Right renal pelvis (tissue), 4 donors: ENCODE results near the gene CORIN. TPM values are rescaled to one million over a fixed set of nuclear protein-coding genes. Genes with fewer than 3 reads are reported as not detected.

Source experiments
- DNase-seq, 4 donors: peaks; one replicate each; pipeline ENCODE4 v3.0.0-alpha.2; 2013; ENCODE audit warnings: low read depth in 4 of 4, low spot score in 3 of 4, missing footprints in 1 of 4
- polyA plus RNA-seq, 4 donors: library from polyadenylated mRNA; unstranded; fragments of 120-200 nt; gene quantifications; one replicate each; pipeline ENCODE4 v1.2.1, GENCODE V29; 2013; ENCODE audit not compliant: insufficient read length in 4 of 4

Gene CORIN, protein sequence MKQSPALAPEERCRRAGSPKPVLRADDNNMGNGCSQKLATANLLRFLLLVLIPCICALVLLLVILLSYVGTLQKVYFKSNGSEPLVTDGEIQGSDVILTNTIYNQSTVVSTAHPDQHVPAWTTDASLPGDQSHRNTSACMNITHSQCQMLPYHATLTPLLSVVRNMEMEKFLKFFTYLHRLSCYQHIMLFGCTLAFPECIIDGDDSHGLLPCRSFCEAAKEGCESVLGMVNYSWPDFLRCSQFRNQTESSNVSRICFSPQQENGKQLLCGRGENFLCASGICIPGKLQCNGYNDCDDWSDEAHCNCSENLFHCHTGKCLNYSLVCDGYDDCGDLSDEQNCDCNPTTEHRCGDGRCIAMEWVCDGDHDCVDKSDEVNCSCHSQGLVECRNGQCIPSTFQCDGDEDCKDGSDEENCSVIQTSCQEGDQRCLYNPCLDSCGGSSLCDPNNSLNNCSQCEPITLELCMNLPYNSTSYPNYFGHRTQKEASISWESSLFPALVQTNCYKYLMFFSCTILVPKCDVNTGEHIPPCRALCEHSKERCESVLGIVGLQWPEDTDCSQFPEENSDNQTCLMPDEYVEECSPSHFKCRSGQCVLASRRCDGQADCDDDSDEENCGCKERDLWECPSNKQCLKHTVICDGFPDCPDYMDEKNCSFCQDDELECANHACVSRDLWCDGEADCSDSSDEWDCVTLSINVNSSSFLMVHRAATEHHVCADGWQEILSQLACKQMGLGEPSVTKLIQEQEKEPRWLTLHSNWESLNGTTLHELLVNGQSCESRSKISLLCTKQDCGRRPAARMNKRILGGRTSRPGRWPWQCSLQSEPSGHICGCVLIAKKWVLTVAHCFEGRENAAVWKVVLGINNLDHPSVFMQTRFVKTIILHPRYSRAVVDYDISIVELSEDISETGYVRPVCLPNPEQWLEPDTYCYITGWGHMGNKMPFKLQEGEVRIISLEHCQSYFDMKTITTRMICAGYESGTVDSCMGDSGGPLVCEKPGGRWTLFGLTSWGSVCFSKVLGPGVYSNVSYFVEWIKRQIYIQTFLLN
- polyA plus RNA-seq, result 1 to 10 TPM; 4.2 to 5.8 (median 4.9) TPM

DNA sequence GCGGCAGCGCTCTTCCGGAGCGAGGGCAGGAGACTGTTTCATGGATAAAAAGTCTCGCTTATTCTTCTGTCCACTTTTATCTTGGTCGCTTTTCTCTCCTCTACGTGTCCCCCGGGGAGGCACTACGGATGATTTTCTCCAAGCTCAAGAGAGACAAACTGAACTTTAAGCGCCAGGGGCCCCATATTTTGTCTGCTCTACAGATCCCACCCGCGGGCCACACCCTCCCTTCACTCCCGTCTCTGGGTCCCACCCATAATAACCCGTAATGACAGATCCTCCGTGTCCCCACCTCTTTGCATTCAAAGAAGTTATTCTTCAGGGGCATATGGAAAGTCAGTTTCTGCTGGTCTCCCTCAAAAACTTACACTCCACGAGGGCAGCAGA, at the start of gene CORIN:
CORIN (minus strand) TSS at position 160 of the 387 bp plus-strand sequence; CDS start at position 42, 118 bp downstream.
- no peak for DNase-seq

DNA sequence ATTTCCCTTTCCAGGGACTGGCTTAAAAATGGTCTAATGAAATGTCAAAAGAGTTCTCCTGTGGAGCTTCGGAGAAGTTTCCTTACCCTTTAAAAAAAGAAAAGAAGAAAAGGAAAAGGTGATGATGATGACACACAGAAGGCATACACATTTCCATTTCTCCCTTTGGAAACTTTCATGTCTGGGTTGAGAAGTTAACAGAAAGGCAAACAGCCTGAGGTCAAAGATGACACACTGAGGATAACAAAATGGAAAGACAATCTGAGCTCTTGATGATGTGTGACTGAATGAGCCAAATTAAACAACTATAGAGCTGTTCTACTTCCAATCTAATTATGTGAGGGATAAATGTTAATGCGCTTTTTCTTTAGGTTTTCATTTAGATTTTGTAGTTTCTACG, 44.4 kb upstream of the CORIN start:
- no peak for DNase-seq

DNA sequence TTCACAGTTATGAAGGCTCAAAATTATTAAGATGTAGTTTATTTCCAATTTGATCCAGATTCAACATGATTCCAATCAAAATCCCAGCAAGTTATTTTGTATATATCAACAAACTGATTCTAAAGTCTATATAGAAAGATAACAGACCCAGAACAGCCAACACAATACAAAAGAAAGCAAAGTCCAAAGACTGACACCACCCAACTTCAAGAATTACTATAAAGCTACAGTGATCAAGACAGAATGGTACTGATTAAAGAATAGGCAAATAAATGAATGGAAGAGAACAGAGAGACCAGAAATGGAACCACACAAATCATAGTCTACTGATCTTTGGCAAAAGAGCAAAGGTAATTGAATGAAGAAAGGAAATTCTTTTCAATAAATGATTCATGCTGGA, 41.6 kb upstream of the CORIN start:
- DNase-seq, result no peak

DNA sequence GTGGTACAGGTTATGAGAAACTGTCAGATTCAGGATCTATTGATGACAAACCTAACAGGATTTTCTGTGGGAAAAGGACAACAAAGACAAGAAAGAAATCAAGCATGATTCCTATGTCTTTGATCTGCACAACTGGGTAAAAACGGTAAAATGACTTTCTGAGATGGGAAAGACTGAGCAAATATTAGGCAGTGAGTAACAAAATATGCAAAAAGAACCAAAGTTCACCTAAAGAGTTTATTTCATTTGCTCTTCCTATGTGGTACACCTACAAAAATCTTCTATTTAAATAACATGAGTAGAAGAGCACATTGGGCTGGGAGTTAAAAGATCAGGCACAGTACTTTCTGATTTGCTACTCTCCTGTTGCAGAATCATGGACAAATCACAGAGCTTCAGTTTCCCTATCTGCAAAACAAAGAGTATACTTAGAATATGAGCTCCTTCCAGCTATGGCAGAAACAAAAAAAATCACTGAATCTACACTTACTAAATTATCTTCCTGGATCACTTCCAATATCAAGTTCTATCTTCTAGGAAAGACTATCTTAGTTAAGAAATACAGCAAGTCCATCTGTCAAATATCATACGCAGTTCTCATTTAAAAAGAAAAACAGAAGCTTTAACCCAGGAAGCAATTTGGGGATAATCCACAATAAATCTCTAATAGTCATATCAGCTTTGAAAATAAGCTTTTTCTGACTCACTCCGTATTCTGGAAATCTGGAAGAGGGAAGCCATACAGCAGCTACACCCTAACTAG, 39.1 kb upstream of the CORIN start:
- DNase-seq, result no peak

DNA sequence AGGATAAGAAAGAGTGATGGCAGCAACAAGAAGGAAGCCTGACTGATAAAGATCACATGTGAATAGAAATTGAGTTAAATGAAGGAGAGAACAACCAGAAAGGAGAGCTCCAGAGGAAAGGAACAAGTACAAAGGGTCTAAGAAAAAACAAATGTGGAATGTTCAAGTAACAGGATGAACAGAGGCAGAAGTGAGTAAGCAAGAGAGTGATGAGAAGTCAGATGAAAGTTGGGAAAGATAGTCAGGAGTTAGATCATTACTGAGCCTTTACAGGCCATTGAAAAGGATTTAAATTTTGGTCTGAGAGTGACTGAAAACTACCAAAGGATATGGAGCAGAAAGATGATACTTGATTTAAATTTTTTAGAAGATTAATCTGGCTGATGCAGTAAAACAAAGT, 38.4 kb upstream of the CORIN start:
- no peak for DNase-seq

DNA sequence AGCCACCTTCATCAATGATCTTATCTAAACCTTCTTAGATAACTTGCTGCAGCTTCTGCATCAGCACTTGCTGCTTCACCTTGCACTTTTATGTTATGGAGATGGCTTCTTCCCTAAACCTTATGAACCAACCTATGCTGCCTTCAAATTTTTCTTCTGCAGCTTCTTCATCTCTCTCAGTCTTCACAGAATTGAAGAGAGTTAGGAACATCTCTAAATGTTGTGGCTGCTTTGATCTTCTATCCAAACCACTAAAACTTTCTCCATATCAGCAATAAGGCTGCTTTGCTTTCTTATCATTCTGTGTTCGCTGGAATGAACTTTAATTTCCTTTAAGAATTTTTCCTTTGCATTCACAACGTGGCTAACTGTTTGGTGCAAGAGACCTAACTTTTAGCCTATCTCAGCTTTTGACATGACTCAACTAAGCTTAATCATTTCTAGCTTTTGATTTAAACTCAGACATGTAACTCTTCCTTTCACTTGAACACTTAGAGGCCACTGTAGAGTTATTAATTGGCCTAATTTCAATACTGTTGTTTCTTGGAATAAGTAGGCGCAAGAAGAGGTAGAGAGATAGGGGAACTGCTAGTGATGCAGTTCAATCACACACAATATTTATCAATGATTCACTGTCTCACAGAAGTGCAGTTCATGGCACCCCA, 36.1 kb upstream of the CORIN start:
- DNase-seq, result no peak

DNA sequence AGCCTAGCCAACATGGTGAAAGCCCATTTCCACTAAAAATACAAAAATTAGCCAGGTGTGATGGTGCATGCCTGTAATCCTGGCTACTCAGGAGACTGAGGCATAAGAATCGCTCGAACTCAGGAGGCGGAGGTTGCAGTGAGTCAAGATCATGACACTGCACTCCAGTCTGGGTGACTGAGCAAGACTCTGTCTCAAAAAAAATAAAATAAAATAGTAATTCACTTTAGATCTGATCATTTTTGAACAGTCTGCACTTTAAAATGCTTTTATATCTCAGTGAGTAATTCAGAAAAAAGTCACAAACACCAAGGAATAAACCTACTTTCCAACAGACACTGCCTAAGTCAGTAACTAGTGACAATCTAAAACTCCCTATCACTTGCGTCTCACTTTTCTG, 25.6 kb upstream of the CORIN start:
- DNase-seq, result no peak

DNA sequence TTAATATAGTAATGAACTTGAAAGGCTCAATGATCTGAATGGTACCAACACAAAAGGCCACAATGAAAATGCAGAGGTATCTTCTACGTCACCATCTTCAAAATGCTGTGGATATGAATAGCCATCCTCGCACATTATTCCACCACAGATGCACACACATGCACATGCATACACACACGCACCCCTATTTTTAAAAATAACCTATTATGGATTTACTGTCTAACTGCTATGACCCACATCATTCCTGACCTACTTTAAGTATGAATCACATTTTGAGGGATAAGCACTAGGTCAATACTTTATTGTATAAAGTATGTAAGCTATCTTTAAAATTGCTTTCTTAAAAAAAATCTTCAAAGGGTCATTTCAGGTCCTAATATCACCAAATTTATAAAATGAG, 24.4 kb upstream of the CORIN start:
- no peak for DNase-seq

DNA sequence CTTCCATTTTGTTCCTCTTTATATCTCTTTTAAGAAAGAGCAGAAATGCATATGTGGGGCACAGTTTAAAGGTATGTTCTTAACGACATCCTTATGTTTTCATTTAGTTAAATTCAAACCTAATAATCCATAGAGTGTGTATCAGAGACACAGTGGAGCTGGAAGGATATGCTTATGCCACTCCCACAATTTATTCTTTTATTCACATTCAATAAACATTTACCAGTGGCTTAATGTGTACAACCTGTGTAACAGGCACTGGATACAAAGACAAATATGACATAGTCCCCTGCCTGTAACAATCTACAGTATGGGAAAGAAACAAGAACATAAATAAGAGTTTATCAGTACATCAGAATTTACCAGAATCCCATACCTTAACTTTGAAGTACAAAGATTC, 22.4 kb upstream of the CORIN start:
- no peak for DNase-seq

DNA sequence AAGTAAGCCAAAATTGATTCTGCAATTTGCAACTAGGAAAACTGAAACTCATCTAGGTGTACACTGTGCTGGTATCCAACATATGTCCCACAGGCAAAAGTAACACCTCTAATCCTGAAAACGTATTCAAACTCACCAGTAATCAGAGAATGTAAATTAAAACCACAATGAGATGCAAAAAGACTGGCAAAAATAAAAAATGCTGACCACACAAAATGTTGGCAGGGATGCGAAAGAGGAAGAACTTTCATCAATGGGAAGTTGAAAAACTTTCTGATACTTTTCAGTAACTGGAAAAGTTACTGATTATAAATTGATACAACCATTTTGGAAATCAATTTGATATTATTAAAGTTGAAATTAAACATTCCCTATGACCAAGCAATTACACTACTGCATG, 20.1 kb upstream of the CORIN start:
- no peak for DNase-seq

DNA sequence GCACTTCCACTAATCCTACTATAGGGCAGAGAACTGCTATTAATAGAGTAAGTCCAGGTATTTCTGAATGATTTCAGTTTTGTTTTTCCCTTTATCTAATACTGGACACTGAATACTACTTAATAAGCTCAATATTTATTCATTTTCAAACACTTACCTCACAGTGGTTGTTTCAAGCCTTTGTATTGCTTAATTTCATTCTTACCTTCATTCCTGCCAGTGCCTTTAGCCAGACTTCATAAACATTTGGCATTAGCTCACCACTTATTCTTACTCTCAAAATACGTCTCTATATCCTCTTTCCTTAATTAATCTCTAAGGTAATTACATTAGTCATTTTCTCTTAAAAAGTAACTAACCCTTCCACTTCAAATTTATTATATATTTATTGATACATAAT, 18.8 kb upstream of the CORIN start:
- no peak for DNase-seq

DNA sequence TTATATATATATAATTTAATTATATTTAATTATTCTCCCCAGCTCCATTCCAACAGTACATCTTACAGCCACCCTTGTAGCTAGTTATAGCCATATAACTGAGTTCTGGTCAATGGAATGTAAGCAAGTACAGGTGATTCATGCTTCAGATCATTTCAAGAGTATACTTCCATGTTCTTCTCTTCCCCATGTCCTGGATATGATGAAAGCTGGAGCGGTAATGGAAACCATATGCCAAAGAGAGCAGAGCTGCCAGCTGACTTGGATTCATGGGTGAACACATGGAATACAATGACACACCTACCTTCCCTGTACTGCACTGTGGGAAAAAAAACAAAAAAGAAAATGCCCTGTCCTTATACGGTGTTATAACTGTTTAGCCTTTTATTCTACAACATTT, 17.5 kb upstream of the CORIN start:
- no peak for DNase-seq

DNA sequence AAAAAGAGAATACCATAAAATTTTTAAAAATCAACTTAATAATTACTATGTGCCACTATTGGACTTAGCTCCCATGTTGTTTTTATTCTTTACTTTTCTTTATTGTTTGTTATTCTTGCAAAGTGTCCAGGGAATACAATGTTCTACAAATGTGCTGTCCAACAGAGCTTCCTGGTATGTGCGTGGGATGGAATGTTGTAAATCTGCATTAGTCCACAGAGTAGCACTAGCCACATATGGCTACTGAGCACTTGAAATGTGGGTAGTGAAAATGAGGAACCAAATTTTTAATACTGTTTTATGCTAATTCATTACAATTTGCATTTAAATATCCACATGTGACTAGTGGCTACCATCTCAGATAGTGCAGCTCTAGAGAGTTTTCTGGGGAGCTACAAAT, 14.3 kb upstream of the CORIN start:
- no peak for DNase-seq

DNA sequence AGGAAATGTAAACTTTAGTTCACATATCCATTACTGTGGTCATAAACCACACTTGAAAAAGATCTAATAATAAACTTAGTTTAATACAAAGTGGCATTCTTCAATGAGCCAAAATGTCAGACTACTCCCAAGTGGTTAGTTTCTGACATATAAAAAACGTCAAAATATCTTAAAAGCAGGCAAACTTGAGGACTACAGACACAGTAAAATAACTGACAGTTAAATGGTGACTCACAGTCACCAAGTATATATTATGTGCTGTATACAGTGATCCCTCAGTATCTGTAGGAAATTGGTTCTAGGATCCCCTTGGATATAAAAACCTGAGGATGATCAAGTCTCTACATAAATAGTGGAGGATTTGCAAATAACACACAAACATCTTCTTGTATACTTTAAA, 11.6 kb upstream of the CORIN start:
- no peak for DNase-seq

DNA sequence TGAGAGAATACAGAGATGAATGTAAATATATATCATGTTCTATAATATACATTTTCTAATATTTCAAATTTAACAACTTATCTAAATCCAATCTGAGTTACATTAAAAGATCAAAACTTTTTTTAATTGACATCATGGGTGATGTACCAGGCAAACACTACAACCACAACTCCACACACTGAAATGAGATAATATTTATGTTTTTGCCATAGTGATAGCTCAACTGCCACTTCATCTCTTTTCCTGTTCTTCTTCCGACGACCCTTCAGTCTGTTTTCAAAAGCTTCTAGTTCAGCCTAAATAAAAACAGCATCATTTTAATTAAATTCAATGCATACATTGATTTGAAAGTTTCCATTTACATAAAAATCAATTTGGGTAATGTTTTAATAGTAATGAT, 10.2 kb upstream of the CORIN start:
- DNase-seq, result no peak

DNA sequence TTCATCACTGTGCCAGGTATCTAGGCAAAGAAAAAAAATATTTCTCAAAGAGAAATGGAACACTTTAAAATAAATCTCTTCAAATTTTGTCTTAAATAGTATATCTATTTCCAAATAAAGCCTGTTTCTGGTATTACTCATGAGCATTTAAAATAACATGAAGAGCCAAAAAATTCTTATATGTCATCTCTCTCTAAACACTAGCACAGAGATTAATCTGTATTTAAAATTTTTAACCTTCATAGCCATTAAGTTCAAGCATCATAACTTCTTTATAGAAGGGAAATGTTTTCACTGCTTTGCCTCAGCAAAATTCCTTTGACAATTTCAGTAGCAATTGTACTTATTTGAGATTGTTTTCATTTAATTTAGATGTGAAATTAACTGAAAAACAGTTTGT, 5.1 kb upstream of the CORIN start:
- no peak for DNase-seq

DNA sequence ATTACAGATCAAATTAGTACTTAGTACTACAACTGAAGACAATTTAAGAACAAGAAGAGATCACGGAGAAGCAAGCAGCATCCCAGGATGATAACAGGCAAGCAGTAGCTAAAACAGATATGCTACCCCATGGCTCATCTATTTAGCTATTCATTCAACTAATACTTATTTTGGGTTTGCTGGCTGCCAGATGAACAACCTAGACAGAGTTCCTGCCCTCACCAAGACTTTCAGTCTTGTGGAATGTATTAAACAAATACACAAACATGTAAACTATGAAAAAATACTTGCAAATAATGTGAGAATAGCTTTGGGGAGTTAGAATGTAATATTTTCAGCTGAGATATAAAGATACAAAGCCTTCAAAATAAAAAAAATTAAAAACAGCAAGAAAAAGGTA, 2.4 kb upstream of the CORIN start:
- no peak for DNase-seq

DNA sequence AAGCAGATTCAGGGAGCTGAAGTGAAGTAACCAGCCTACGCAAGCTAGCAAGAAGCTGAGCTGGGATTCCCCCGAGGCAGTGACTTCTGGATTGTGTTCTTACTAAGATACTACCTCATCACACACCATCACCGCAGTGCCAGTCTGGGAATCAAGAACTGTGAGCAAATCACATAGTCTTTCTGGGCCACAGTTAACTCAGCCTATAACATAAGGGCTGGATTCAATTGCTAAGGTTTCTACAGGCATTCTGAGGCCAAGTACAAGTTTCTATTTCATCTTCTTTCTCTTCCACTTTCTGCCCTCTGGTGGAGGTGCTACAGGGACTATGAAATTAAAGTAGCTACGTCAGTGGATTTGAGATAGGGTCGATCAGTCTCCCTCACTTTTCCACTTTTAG, 1.4 kb upstream of the CORIN start:
- DNase-seq, result no peak

DNA sequence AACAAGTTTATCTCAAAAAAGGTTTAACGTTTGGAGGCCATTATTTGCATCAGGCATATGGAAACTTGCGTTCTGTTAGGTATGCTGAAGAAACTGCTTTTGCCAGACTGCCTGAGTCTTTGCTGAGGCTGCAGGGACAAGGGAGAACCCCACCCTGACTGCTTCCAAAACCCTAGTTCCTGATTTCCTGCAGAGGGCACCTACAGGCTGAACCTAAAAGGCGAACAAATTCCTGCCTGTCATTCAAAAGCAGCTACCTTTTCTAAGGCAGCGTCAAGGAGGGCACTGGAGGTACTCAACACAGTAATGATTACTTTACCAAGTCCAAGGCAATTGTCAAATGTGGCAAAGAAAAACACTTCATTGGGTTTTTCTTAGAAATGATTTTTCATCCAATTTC, 578 bp upstream of the CORIN start:
- DNase-seq, result no peak
